IMR-90 (cell line): Measurements from ENCODE around the gene STEAP4. TPM values are rescaled to one million over a fixed set of nuclear protein-coding genes. Genes with fewer than 3 reads are reported as not detected.

Experiments
- ATAC-seq: fragments of 200-7000 bp; cut with Tn5 transposase; 2 replicates; pipeline ENCODE4 v1.9.1; 2020; ENCODE audit warnings: low read depth, mild to moderate bottlenecking, moderate library complexity
- BruUV-seq: library from RNA; stranded (reverse); fragments of 400-500 nt; replicated peaks from 2 replicates; lab custom pipeline; 2021; lab: Mats Ljungman, UMichigan
- CTCF ChIA-PET: fragments of 300-600 bp; formaldehyde crosslinking; extraction: SDS; loops from one replicate; lab custom pipeline; 2021; ENCODE audit warnings: antibody characterized with exemption; lab: Yijun Ruan, JAX
- POLR2A ChIA-PET: fragments of 300-600 bp; sonication (Branson Sonifier 250); formaldehyde crosslinking; loops from one replicate; lab custom pipeline; 2022; ENCODE audit warnings: antibody characterized with exemption; ENCODE audit not compliant: unreplicated experiment; lab: Charles Lee
- DNase-seq: peaks from one replicate; pipeline ENCODE4 v3.0.0; 2013
- H2AFZ ChIP-seq: replicated peaks from 2 replicates; pipeline ENCODE3; 2013; ENCODE audit warnings: low read length, mild to moderate bottlenecking; ENCODE audit not compliant: poor library complexity
- H2AK5ac ChIP-seq: 2 replicates; pipeline ENCODE4 v1.6.1; 2013; ENCODE audit warnings: low read depth, low read length, inconsistent platforms
- H2AK9ac ChIP-seq: replicated peaks from 2 replicates; pipeline ENCODE3; 2013; ENCODE audit warnings: mild to moderate bottlenecking, low read depth, low read length, moderate library complexity; ENCODE audit not compliant: poor library complexity
- H2BK120ac ChIP-seq: 2 replicates; pipeline ENCODE4 v1.6.1; 2013; ENCODE audit warnings: low read depth, low read length, inconsistent platforms
- H2BK15ac ChIP-seq: 3 replicates; pipeline ENCODE4 v1.6.1; 2013; ENCODE audit warnings: low read depth, low read length, inconsistent platforms
- H2BK20ac ChIP-seq: 2 replicates; pipeline ENCODE4 v1.6.1; 2013; ENCODE audit warnings: low read depth, mild to moderate bottlenecking, inconsistent platforms, low read length, moderate library complexity
- H2BK5ac ChIP-seq: 2 replicates; pipeline ENCODE4 v1.6.1; 2013; ENCODE audit warnings: mild to moderate bottlenecking, low read depth, low read length, inconsistent platforms; ENCODE audit not compliant: poor library complexity, severe bottlenecking
- H3K14ac ChIP-seq: replicated peaks from 2 replicates; pipeline ENCODE4 v1.6.1; 2013; ENCODE audit warnings: low read depth, low read length, inconsistent platforms
- H3K18ac ChIP-seq: 2 replicates; pipeline ENCODE4 v1.6.1; 2013; ENCODE audit warnings: low read depth, low read length, control low read depth
- H3K23ac ChIP-seq: 2 replicates; pipeline ENCODE4 v1.6.1; 2013; ENCODE audit warnings: low read depth, low read length, inconsistent platforms
- H3K27ac ChIP-seq: 2 replicates; pipeline ENCODE4 v1.5.1; 2013; ENCODE audit warnings: mild to moderate bottlenecking, control low read depth, low read length; ENCODE audit not compliant: insufficient read depth
- H3K27me3 ChIP-seq: 2 replicates; pipeline ENCODE4 v1.6.1; 2013; ENCODE audit warnings: low read length; ENCODE audit not compliant: control insufficient read depth, insufficient read depth
- H3K36me3 ChIP-seq: 2 replicates; pipeline ENCODE4 v1.6.1; 2013; ENCODE audit warnings: low read length, mixed read lengths; ENCODE audit not compliant: control insufficient read depth, insufficient read depth
- H3K4ac ChIP-seq: 2 replicates; pipeline ENCODE4 v1.6.1; 2013; ENCODE audit warnings: low read depth, low read length, inconsistent platforms
- H3K4me1 ChIP-seq: 2 replicates; pipeline ENCODE4 v1.6.1; 2013; ENCODE audit warnings: low read length, mixed read lengths; ENCODE audit not compliant: control insufficient read depth, insufficient read depth
- H3K4me2 ChIP-seq: 2 replicates; pipeline ENCODE4 v1.6.1; 2013; ENCODE audit warnings: low read depth, mild to moderate bottlenecking, control low read depth, low read length, moderate library complexity
- H3K4me3 ChIP-seq: 2 replicates; pipeline ENCODE4 v1.5.1; 2013; ENCODE audit warnings: low read depth, mild to moderate bottlenecking, control low read depth, low read length, moderate library complexity; ENCODE audit not compliant: insufficient read depth
- H3K56ac ChIP-seq: 2 replicates; pipeline ENCODE4 v1.6.1; 2013; ENCODE audit warnings: low read length, inconsistent platforms; ENCODE audit not compliant: insufficient read depth; ENCODE audit errors: extremely low read depth
- H3K79me1 ChIP-seq, 2 experiments: 2 replicates each; pipeline ENCODE4 v1.6.1; 2013; ENCODE audit warnings: low read length in 2 of 2, inconsistent platforms in 1 of 2, low read depth in 1 of 2
- H3K9ac ChIP-seq: 2 replicates; pipeline ENCODE4 v1.6.1; 2013; ENCODE audit warnings: low read depth, low read length, control low read depth
- H3K9me1 ChIP-seq: 2 replicates; pipeline ENCODE4 v1.6.1; 2013; ENCODE audit warnings: low read length, inconsistent platforms; ENCODE audit not compliant: insufficient read depth
- H3K9me3 ChIP-seq: 2 replicates; pipeline ENCODE4 v1.6.1; 2013; ENCODE audit warnings: low read length; ENCODE audit not compliant: control insufficient read depth, insufficient read depth
- H4K20me1 ChIP-seq: 2 replicates; pipeline ENCODE4 v1.6.1; 2013; ENCODE audit warnings: low read length, inconsistent platforms; ENCODE audit not compliant: insufficient read depth
- H4K5ac ChIP-seq: 2 replicates; pipeline ENCODE4 v1.6.1; 2013; ENCODE audit warnings: mild to moderate bottlenecking, low read depth, low read length, control low read depth
- H4K8ac ChIP-seq, 2 experiments: 2 replicates each; pipeline ENCODE4 v1.6.1; 2013; ENCODE audit warnings: low read depth in 2 of 2, low read length in 2 of 2, control low read depth in 1 of 2, inconsistent platforms in 1 of 2
- H4K91ac ChIP-seq: 2 replicates; pipeline ENCODE4 v1.6.1; 2013; ENCODE audit warnings: low read depth, low read length, inconsistent platforms; ENCODE audit not compliant: insufficient read depth
- CEBPB ChIP-seq: IDR thresholded peaks from 2 replicates; pipeline ENCODE4 v1.6.1; 2012; ENCODE audit warnings: low read depth, low read length, improper control_type of control experiment
- CTCF ChIP-seq: conservative IDR thresholded peaks from 2 replicates; pipeline ENCODE4 v1.5.1; 2012; ENCODE audit warnings: mild to moderate bottlenecking, low read depth, low read length, improper control_type of control experiment
- MAFK ChIP-seq: IDR thresholded peaks from 2 replicates; pipeline ENCODE4 v1.6.1; 2012; ENCODE audit warnings: low read depth, low read length, improper control_type of control experiment
- RAD21 ChIP-seq: IDR thresholded peaks from 2 replicates; pipeline ENCODE4 v1.6.1; 2012; ENCODE audit warnings: low read length, improper control_type of control experiment
- RCOR1 ChIP-seq: IDR thresholded peaks from 2 replicates; pipeline ENCODE4 v1.6.1; 2012; ENCODE audit warnings: mild to moderate bottlenecking, low read length, improper control_type of control experiment; ENCODE audit not compliant: insufficient replicate concordance
- SMC3 ChIP-seq: fragments of 150-350 bp; IDR thresholded peaks from 2 replicates; pipeline ENCODE4 v1.6.1; 2016; ENCODE audit warnings: low read depth, mild to moderate bottlenecking, antibody characterized with exemption, low read length, moderate library complexity
- USF2 ChIP-seq: fragments of 150-350 bp; IDR thresholded peaks from 2 replicates; pipeline ENCODE4 v1.6.1; 2017; ENCODE audit warnings: mild to moderate bottlenecking, antibody characterized with exemption, low read length, low read depth
- WGBS, 2 experiments: methylation state at CpG; one replicate each; pipeline versions ENCODE4 v1.1.5 to v1.1.7; 2013; ENCODE audit warnings: missing lambda C conversion rate in 2 of 2; ENCODE audit not compliant: insufficient read length in 1 of 2; ENCODE audit errors: extremely low coverage in 2 of 2; 5-methylcytosine and 5-hydroxymethylcytosine counted together
- dilution Hi-C: fragments of 300-500 bp; cut with HindIII; formaldehyde crosslinking; loops from one replicate; pipeline ENCODE4 v1.14.3; 2018; ENCODE audit warnings: low sequenced_read_pairs; ENCODE audit not compliant: unreplicated experiment
- in situ Hi-C: fragments of 300-500 bp; cut with MboI; formaldehyde crosslinking; loops from 3 replicates; pipeline ENCODE4 v1.14.3; 2019; ENCODE audit warnings: low sequenced_read_pairs, inconsistent platforms, mixed read lengths
- intact Hi-C: fragments of 100-400 bp; cut with micrococcal nuclease; formaldehyde crosslinking; loops from 2 replicates; pipeline ENCODE4 v1.10.0; 2022
- polyA plus RNA-seq, 3 experiments: library from polyadenylated mRNA; depleted of rRNA; stranded (reverse); fragments of >200 nt; gene quantifications; 2 replicates each; pipeline ENCODE4 v1.2.3, GENCODE V29; 2012; ENCODE audit warnings: low replicate concordance in 1 of 3
- total RNA-seq: library from RNA; depleted of rRNA; stranded (reverse); fragments of >200 nt; gene quantifications from 2 replicates; pipeline ENCODE4 v1.2.3, GENCODE V29; 2012

The STEAP4 gene
- total and polyA plus RNA-seq, 2 of the 4 experiments (the other 2 are of a cell fraction): not detected

GRCh38 chr7:88321694-88322093 lies 15.0 kb upstream of the STEAP4 start:
- H3K4me1 ChIP-seq: no peaks in the 10 kb centered on the region
- no peaks in the 10 kb centered on the region for H3K27me3 ChIP-seq
- no peak overlapping the region for H2AK5ac ChIP-seq
- H2AK9ac ChIP-seq: no peak overlapping the region
- no TSS peak for BruUV-seq
- H3K27ac ChIP-seq: no peak overlapping the region
- no peak for ATAC-seq
- no peak overlapping the region for H3K4me2 ChIP-seq
- intact Hi-C loops: no loop called here
- in situ Hi-C loops: no loop called here
- H3K9me3 ChIP-seq: no peaks in the 10 kb centered on the region
- H4K20me1 ChIP-seq: no peaks in the 10 kb centered on the region
- no peak overlapping the region for H2BK15ac ChIP-seq
- no peak overlapping the region for H2BK5ac ChIP-seq
- no peak overlapping the region for H2BK120ac ChIP-seq
- no peaks in the 10 kb centered on the region for H3K9me1 ChIP-seq
- H3K36me3 ChIP-seq: no peaks in the 10 kb centered on the region
- no peak overlapping the region for H4K91ac ChIP-seq
- H3K79me1 ChIP-seq: no peaks in the 10 kb centered on the region
- ChIA-PET POLR2A (no interaction called here), CTCF (no interaction called here)
- no peak overlapping the region for H3K56ac ChIP-seq
- TF ChIP-seq USF2 (no peak), RAD21 (no peak), CEBPB (no peak), MAFK (no peak), CTCF (no peak), RCOR1 (no peak), SMC3 (no peak)
- no peak overlapping the region for H3K4me3 ChIP-seq
- no peak overlapping the region for H3K9ac ChIP-seq
- H3K14ac ChIP-seq: no peak overlapping the region
- no CpG with 5 or more reads among the region's 1 CpG for WGBS, 2 experiments
- no peak overlapping the region for H3K4ac ChIP-seq
- no peak overlapping the region for H4K5ac ChIP-seq
- no peak overlapping the region for H4K8ac ChIP-seq
- H2AFZ ChIP-seq: no peak overlapping the region
- no peak overlapping the region for H3K23ac ChIP-seq
- DNase-seq: no peak
- dilution Hi-C loops: no loop called here
- no peak overlapping the region for H2BK20ac ChIP-seq
- no peak overlapping the region for H3K18ac ChIP-seq
